22Rv1 (cell line): Measurements from ENCODE around the gene TGM2.
A peak's percentile ranks its signal among the peaks of the same experiment; 100 is the strongest.

Experiments
- CTCF ChIP-seq: fragments of 450-650 bp; IDR thresholded peaks from 2 replicates; pipeline ENCODE4 v1.5.1; 2017; ENCODE audit warnings: mild to moderate bottlenecking
- ZFX ChIP-seq: fragments of 450-650 bp; IDR thresholded peaks from 2 replicates; pipeline ENCODE4 v1.6.1; 2017; ENCODE audit warnings: antibody characterized with exemption, borderline replicate concordance

- TF ChIP-seq CTCF (0 out of 2 replicates have a peak, but pooled peaks have one; percentile 8), ZFX (no peak)
Observed at GRCh38 chr20:38115205-38115604, 49.9 kb downstream of the TGM2 start.
